Neural cell (in vitro differentiated cells): ENCODE data around the gene PREPL.

Experiments
- CTCF ChIP-seq: fragments of 450-650 bp; IDR thresholded peaks from 2 replicates; pipeline ENCODE4 v1.5.1; 2014; ENCODE audit warnings: antibody characterized with exemption, mild to moderate bottlenecking, moderate library complexity; ENCODE audit not compliant: poor library complexity, severe bottlenecking
- EZH2 ChIP-seq: fragments of 200-600, 300-800 bp; shearing (Covaris generic), sonication (generic); IDR thresholded peaks from 2 replicates; pipeline ENCODE4 v1.6.1; 2014; ENCODE audit warnings: antibody characterized with exemption, low read length, borderline replicate concordance, mild to moderate bottlenecking; ENCODE audit not compliant: insufficient read depth, poor library complexity, severe bottlenecking
- RAD21 ChIP-seq: fragments of 450-650 bp; conservative IDR thresholded peaks from 2 replicates; pipeline ENCODE4 v1.6.1; 2014; ENCODE audit warnings: antibody characterized with exemption, mild to moderate bottlenecking, moderate library complexity
- REST ChIP-seq: IDR thresholded peaks from 2 replicates; pipeline ENCODE4 v1.6.1; 2012; ENCODE audit warnings: borderline replicate concordance

- TF ChIP-seq EZH2: no peak
- no peak for TF ChIP-seq CTCF
- no peak for TF ChIP-seq REST
- no peak for TF ChIP-seq RAD21
These were observed 36.3 kb upstream of the PREPL start for GRCh38 chr2:44397447-44398175.
